Mucosa of rectum (tissue), 2 donors: Measurements from ENCODE around the gene ALPI.

Experiments
- H3K27ac ChIP-seq, 2 donors: one replicate each; pipeline ENCODE4 v1.7.0; 2013; ENCODE audit warnings: inconsistent platforms in 2 of 2, low read depth in 2 of 2, low read length in 2 of 2
- H3K27me3 ChIP-seq, 2 donors: one replicate each; pipeline ENCODE4 v1.7.0; 2013; ENCODE audit warnings: low read length in 2 of 2; ENCODE audit not compliant: control insufficient read depth in 2 of 2, insufficient read depth in 2 of 2
- H3K36me3 ChIP-seq, 2 donors: one replicate each; pipeline ENCODE4 v1.7.0; 2013; ENCODE audit warnings: low read length in 2 of 2; ENCODE audit not compliant: control insufficient read depth in 2 of 2, insufficient read depth in 2 of 2
- H3K4me1 ChIP-seq, 2 donors: one replicate each; pipeline ENCODE4 v1.7.0; 2013; ENCODE audit warnings: low read length in 2 of 2, mild to moderate bottlenecking in 1 of 2; ENCODE audit not compliant: control insufficient read depth in 2 of 2, insufficient read depth in 2 of 2
- H3K4me3 ChIP-seq, 2 donors: one replicate each; pipeline ENCODE4 v1.7.0; 2013; ENCODE audit warnings: low read length in 2 of 2
- H3K9ac ChIP-seq, 2 donors: one replicate each; pipeline ENCODE4 v1.7.0; 2013; ENCODE audit warnings: low read length in 2 of 2, low read depth in 1 of 2, mild to moderate bottlenecking in 1 of 2
- H3K9me3 ChIP-seq, 2 donors: one replicate each; pipeline ENCODE4 v1.7.0; 2013; ENCODE audit warnings: low read length in 2 of 2; ENCODE audit not compliant: control insufficient read depth in 2 of 2
- donor health status: healthy.
- donor health status: Normal muscosa, but diverticular disease.

ALPI gene

GRCh38 chr2:232492236-232492848 is 36.4 kb downstream of the ALPI start:
- H3K9ac ChIP-seq = no peak overlapping the region
- peaks cover 5 to 10% of the 10 kb centered on the region in 2 donors for H3K27me3 ChIP-seq
- H3K4me3 ChIP-seq = no peak overlapping the region
- H3K27ac ChIP-seq = no peak overlapping the region
- H3K9me3 ChIP-seq = no peaks in the 10 kb centered on the region
- no peaks in the 10 kb centered on the region for H3K4me1 ChIP-seq
- no peaks in the 10 kb centered on the region for H3K36me3 ChIP-seq

GRCh38 chr2:232492963-232493700 is 37.2 kb downstream of the ALPI start:
- Histone ChIP-seq H3K36me3 (no peaks in the 10 kb centered on the region), H3K27me3 (peaks cover 4 to 6% of the 10 kb centered on the region in 2 donors), H3K9me3 (no peaks in the 10 kb centered on the region), H3K9ac (no peak overlapping the region), H3K4me3 (no peak overlapping the region), H3K4me1 (no peaks in the 10 kb centered on the region), H3K27ac (no peak overlapping the region)

- Histone ChIP-seq H3K4me3 (no peak overlapping the region), H3K9ac (no peak overlapping the region), H3K27ac (no peak overlapping the region), H3K4me1 (no peaks in the 10 kb centered on the region), H3K27me3 (peaks cover 0 to under 1% of the 10 kb centered on the region in 2 donors), H3K36me3 (no peaks in the 10 kb centered on the region), H3K9me3 (no peaks in the 10 kb centered on the region)
Measured at GRCh38 chr2:232493701-232494474, 37.9 kb downstream of the ALPI start.

- Histone ChIP-seq H3K27me3 (no peaks in the 10 kb centered on the region), H3K4me1 (no peaks in the 10 kb centered on the region), H3K36me3 (no peaks in the 10 kb centered on the region), H3K9ac (no peak overlapping the region), H3K9me3 (no peaks in the 10 kb centered on the region), H3K4me3 (no peak overlapping the region), H3K27ac (no peak overlapping the region)
Measured at GRCh38 chr2:232494542-232494941, 38.6 kb downstream of the ALPI start.

GRCh38 chr2:232495292-232495691 is 39.3 kb downstream of the ALPI start:
- H3K36me3 ChIP-seq = no peaks in the 10 kb centered on the region
- no peak overlapping the region for H3K9ac ChIP-seq
- H3K27ac ChIP-seq = no peak overlapping the region
- no peaks in the 10 kb centered on the region for H3K4me1 ChIP-seq
- no peaks in the 10 kb centered on the region for H3K9me3 ChIP-seq
- no peaks in the 10 kb centered on the region for H3K27me3 ChIP-seq
- no peak overlapping the region for H3K4me3 ChIP-seq

- Histone ChIP-seq H3K9me3 (no peaks in the 10 kb centered on the region), H3K9ac (no peak overlapping the region)
Measured at GRCh38 chr2:232496501-232497270, 40.7 kb downstream of the ALPI start.

GRCh38 chr2:232497348-232497747 is 41.4 kb downstream of the ALPI start:
- no peak overlapping the region for H3K4me3 ChIP-seq

More at GRCh38 chr2:232496501-232497270, 40.7 kb downstream of the ALPI start:
- no peaks in the 10 kb centered on the region for H3K4me1 ChIP-seq
- H3K27ac ChIP-seq = no peak overlapping the region
- peaks cover 2% of the 10 kb centered on the region in 2 donors for H3K27me3 ChIP-seq
- H3K36me3 ChIP-seq = no peaks in the 10 kb centered on the region
- H3K4me3 ChIP-seq = no peak overlapping the region

GRCh38 chr2:232498452-232498851 is 42.5 kb downstream of the ALPI start:
- Histone ChIP-seq H3K9me3 (no peaks in the 10 kb centered on the region), H3K27me3 (peaks cover 4 to 8% of the 10 kb centered on the region in 2 donors)

More at GRCh38 chr2:232497348-232497747, 41.4 kb downstream of the ALPI start:
- Histone ChIP-seq H3K4me1 (no peaks in the 10 kb centered on the region), H3K36me3 (no peaks in the 10 kb centered on the region), H3K27ac (no peak overlapping the region), H3K27me3 (peaks cover 2% of the 10 kb centered on the region in 2 donors), H3K9ac (no peak overlapping the region), H3K9me3 (no peaks in the 10 kb centered on the region)

GRCh38 chr2:232501331-232501771 is 45.4 kb downstream of the ALPI start:
- Histone ChIP-seq H3K36me3 (no peaks in the 10 kb centered on the region), H3K27me3 (peaks cover 17 to 22% of the 10 kb centered on the region in 2 donors), H3K4me1 (no peaks in the 10 kb centered on the region), H3K9ac (no peak overlapping the region), H3K9me3 (no peaks in the 10 kb centered on the region), H3K4me3 (no peak overlapping the region), H3K27ac (no peak overlapping the region)

More at GRCh38 chr2:232498452-232498851, 42.5 kb downstream of the ALPI start:
- Histone ChIP-seq H3K36me3 (no peaks in the 10 kb centered on the region), H3K27ac (no peak overlapping the region), H3K4me1 (no peaks in the 10 kb centered on the region), H3K9ac (no peak overlapping the region), H3K4me3 (no peak overlapping the region)
